SH-SY5Y (cell line): Measurements from ENCODE around the gene SDK1.

ENCODE experiments used
- GATA2 ChIP-seq: IDR thresholded peaks from 2 replicates; pipeline ENCODE4 v1.6.1; 2011; ENCODE audit warnings: mild to moderate bottlenecking, low read depth, low read length
- GATA3 ChIP-seq: IDR thresholded peaks from 2 replicates; pipeline ENCODE4 v1.6.1; 2011; ENCODE audit warnings: low read depth, mild to moderate bottlenecking, low read length, moderate library complexity

DNA sequence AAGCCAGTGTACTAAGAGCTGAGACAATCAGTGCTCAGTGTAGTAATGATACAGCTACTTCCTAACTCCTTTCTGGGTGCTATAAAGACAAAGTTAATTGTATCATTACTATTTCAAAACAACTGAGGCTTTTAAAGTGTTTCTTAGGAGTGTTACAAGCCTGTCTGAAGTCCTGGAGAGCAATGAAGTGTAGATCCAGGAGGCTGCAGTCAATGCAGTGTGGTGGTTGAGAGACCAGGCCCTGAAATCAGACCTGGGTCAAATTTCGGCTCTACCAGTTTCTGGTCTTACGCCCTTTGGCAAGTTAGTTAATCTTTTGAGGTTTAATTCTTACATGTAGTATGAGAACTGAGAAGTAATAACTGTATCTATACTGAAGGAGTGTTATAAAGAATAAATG lies 387.0 kb downstream of the SDK1 start:
- no peak for TF ChIP-seq GATA2
- TF ChIP-seq GATA3, result no peak
